Measurements from ENCODE around the gene PRKAB1.
"Not testable (repeated sequence)": the region's sequence is repeated elsewhere in the genome, so short reads cannot be mapped to it uniquely, and the experiment has no call there.

PRKAB1 gene

DNA sequence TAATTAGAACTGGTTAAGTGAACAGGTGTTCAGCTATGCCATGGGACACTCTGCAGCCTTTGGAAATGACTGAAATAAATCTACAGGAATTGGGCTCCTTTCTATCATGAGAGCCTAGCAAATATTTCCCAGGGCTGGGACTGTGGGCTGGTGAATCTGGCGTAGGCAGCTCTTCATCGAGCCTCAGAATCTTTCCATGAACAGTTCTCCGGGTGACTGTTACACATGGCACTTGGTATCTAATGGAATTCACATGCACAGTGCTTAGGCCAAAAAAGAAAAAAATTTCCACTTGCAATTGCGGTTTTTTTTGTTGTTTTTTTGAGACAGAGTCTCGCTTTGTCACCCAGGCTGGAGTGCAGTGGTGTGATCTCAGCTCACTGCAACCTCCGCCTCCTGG lies 32.1 kb downstream of the PRKAB1 start:
- no peaks in the 10 kb centered on the region for H3K9me3 ChIP-seq (ENCODE audit: control insufficient read depth, low read depth, low read length)
- H3K9ac ChIP-seq (ENCODE audit: low read length), result no peak overlapping the region
- H3K27ac ChIP-seq (ENCODE audit: low read length), result no peak overlapping the region
- no peaks in the 10 kb centered on the region for H3K4me1 ChIP-seq (ENCODE audit: control insufficient read depth, low read depth, low read length)
- no peak overlapping the region for H3K4me3 ChIP-seq (ENCODE audit: low read length)
- H3K36me3 ChIP-seq (ENCODE audit: control insufficient read depth, low read depth, low read length), result peaks cover 47% of the 10 kb centered on the region
- no peaks in the 10 kb centered on the region for H3K27me3 ChIP-seq (ENCODE audit: control insufficient read depth, insufficient read depth, low read length)

- Histone ChIP-seq H3K36me3 (ENCODE audit: control insufficient read depth, low read depth, low read length) (peaks cover 50% of the 10 kb centered on the region), H3K4me1 (ENCODE audit: control insufficient read depth, low read depth, low read length) (no peaks in the 10 kb centered on the region), H3K9ac (ENCODE audit: low read length) (no peak overlapping the region), H3K4me3 (ENCODE audit: low read length) (no peak overlapping the region), H3K27me3 (ENCODE audit: control insufficient read depth, insufficient read depth, low read length) (no peaks in the 10 kb centered on the region), H3K27ac (ENCODE audit: low read length) (no peak overlapping the region), H3K9me3 (ENCODE audit: control insufficient read depth, low read depth, low read length) (no peaks in the 10 kb centered on the region)
These were observed 36.3 kb downstream of the PRKAB1 start for GRCh38 chr12:119704065-119704747.

- Histone ChIP-seq H3K27me3 (ENCODE audit: control insufficient read depth, insufficient read depth, low read length) (no peaks in the 10 kb centered on the region), H3K4me1 (ENCODE audit: control insufficient read depth, low read depth, low read length) (no peaks in the 10 kb centered on the region), H3K9ac (ENCODE audit: low read length) (no peak overlapping the region), H3K4me3 (ENCODE audit: low read length) (no peak overlapping the region), H3K27ac (ENCODE audit: low read length) (no peak overlapping the region), H3K9me3 (ENCODE audit: control insufficient read depth, low read depth, low read length) (no peaks in the 10 kb centered on the region), H3K36me3 (ENCODE audit: control insufficient read depth, low read depth, low read length) (peaks cover 50% of the 10 kb centered on the region)
These were observed 37.2 kb downstream of the PRKAB1 start for GRCh38 chr12:119705182-119705581.

DNA sequence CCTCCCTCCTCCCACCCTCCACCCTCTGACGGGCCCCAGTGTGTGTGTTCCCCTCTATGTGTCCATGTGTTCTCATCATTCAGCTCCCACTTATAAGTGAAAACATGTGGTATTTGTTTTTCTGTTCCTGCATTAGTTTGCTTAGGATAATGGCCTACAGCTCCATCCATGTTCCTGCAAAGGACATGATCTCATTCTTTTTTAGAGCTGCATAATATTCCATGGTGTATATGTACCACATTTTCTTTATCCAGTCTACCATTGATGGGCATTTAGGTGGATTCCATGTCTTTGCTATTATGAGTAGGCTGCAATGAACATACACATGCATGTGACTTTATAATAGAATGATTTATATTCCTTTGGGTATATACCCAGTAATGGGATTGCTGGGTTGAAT lies 38.5 kb downstream of the PRKAB1 start:
- H3K9me3 ChIP-seq (ENCODE audit: control insufficient read depth, low read depth, low read length); H3K4me3 ChIP-seq (ENCODE audit: low read length); H3K4me1 ChIP-seq (ENCODE audit: control insufficient read depth, low read depth, low read length); H3K9ac ChIP-seq (ENCODE audit: low read length); H3K27me3 ChIP-seq (ENCODE audit: control insufficient read depth, insufficient read depth, low read length); H3K27ac ChIP-seq (ENCODE audit: low read length): not testable (repeated sequence)
- H3K36me3 ChIP-seq (ENCODE audit: control insufficient read depth, low read depth, low read length), result peaks cover 54% of the 10 kb centered on the region

GRCh38 chr12:119710374-119710964 lies 42.5 kb downstream of the PRKAB1 start:
- Histone ChIP-seq H3K27me3 (ENCODE audit: control insufficient read depth, insufficient read depth, low read length) (no peaks in the 10 kb centered on the region), H3K9me3 (ENCODE audit: control insufficient read depth, low read depth, low read length) (no peaks in the 10 kb centered on the region), H3K9ac (ENCODE audit: low read length) (no peak overlapping the region), H3K4me1 (ENCODE audit: control insufficient read depth, low read depth, low read length) (no peaks in the 10 kb centered on the region), H3K27ac (ENCODE audit: low read length) (no peak overlapping the region), H3K36me3 (ENCODE audit: control insufficient read depth, low read depth, low read length) (peaks cover 72% of the 10 kb centered on the region), H3K4me3 (ENCODE audit: low read length) (no peak overlapping the region)

DNA sequence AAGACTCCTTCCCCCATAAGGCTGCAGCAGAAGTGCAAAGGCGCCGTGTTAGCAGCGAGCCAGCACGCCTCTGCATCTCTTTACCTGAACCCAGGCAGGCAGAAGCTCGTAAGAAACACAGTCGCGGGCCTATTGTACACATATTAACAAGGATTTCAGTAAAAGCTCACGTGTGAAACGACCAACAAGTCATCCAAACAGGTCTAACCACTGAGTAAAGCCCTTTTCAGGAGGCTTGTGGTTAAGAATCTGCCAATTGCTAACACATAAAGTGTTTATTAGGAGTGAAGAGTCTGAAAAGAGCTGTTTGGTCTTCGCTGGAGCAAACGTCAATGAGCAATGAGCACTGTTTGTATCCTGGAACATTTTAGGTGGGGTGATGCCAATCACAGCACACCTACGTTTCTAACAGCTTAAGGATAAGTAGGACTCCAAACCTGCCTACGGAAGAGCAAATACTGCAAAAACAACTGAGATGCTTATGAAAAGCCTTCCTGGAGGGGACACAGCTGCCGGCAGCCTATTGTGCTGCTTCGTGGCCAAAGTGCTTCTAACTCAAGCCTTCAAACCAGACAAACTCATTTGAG lies 43.1 kb downstream of the PRKAB1 start:
- H3K4me1 ChIP-seq (ENCODE audit: control insufficient read depth, low read depth, low read length), result no peaks in the 10 kb centered on the region
- H3K4me3 ChIP-seq (ENCODE audit: low read length), result no peak overlapping the region
- H3K9me3 ChIP-seq (ENCODE audit: control insufficient read depth, low read depth, low read length), result no peaks in the 10 kb centered on the region
- H3K9ac ChIP-seq (ENCODE audit: low read length), result no peak overlapping the region
- H3K36me3 ChIP-seq (ENCODE audit: control insufficient read depth, low read depth, low read length), result peaks cover 74% of the 10 kb centered on the region
- no peak overlapping the region for H3K27ac ChIP-seq (ENCODE audit: low read length)
- no peaks in the 10 kb centered on the region for H3K27me3 ChIP-seq (ENCODE audit: control insufficient read depth, insufficient read depth, low read length)

DNA sequence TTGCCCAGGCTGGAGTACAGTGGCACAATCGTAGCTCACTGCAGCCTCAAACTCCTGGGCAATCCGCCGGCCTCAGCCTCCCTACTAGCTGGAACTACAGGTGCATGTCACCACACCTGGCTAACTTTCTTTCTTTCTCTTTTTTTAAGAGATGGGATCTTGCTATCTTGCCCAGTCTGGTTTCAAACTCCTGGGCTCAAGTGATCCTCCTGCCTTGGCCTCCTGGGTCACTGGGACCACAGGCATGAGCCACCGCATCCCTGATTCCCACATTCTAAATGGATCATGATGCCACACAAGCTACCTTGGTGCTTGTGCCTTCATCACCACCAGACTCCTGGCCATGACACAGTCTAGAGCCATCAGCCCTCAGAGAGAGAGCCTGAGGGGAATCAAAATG lies 43.8 kb downstream of the PRKAB1 start:
- Histone ChIP-seq H3K9me3 (ENCODE audit: control insufficient read depth, low read depth, low read length) (no peaks in the 10 kb centered on the region), H3K36me3 (ENCODE audit: control insufficient read depth, low read depth, low read length) (peaks cover 78% of the 10 kb centered on the region)

GRCh38 chr12:119712721-119713120 lies 44.8 kb downstream of the PRKAB1 start:
- Histone ChIP-seq H3K9me3 (ENCODE audit: control insufficient read depth, low read depth, low read length) (no peaks in the 10 kb centered on the region), H3K27me3 (ENCODE audit: control insufficient read depth, insufficient read depth, low read length) (no peaks in the 10 kb centered on the region), H3K4me1 (ENCODE audit: control insufficient read depth, low read depth, low read length) (no peaks in the 10 kb centered on the region), H3K4me3 (ENCODE audit: low read length) (no peak overlapping the region), H3K36me3 (ENCODE audit: control insufficient read depth, low read depth, low read length) (peaks cover 78% of the 10 kb centered on the region), H3K27ac (ENCODE audit: low read length) (no peak overlapping the region), H3K9ac (ENCODE audit: low read length) (no peak overlapping the region)

More for the DNA sequence above, 43.8 kb downstream of the PRKAB1 start:
- H3K4me1 ChIP-seq (ENCODE audit: control insufficient read depth, low read depth, low read length), result no peaks in the 10 kb centered on the region
- H3K9ac ChIP-seq (ENCODE audit: low read length), result no peak overlapping the region
- H3K27ac ChIP-seq (ENCODE audit: low read length), result no peak overlapping the region
- no peak overlapping the region for H3K4me3 ChIP-seq (ENCODE audit: low read length)
- H3K27me3 ChIP-seq (ENCODE audit: control insufficient read depth, insufficient read depth, low read length), result no peaks in the 10 kb centered on the region

DNA sequence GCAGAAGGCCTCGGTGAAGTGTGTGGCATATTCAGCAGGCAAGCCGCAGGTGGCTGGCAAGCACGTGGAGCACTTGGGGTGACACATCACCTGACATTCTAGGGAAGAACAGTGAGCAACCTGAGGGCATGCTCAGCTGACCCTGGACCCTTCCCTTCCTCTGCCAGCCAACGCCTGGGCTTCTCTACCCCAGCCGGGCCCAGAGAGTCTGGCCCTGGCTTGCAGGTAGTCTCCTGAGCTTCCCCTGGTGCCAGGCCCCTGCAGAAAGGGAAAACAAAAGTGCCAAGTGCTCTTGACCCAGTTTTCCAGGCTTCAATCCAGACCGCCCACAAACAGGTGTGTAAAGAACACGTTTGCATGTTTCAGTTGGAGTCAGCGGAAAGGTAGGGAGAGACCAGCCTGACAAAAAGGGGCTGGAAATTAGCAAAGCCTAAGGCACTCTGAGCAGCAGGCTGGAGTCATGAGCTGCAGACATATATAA lies 45.7 kb downstream of the PRKAB1 start:
- no peak overlapping the region for H3K4me3 ChIP-seq (ENCODE audit: low read length)
- H3K27ac ChIP-seq (ENCODE audit: low read length), result no peak overlapping the region
- no peaks in the 10 kb centered on the region for H3K9me3 ChIP-seq (ENCODE audit: control insufficient read depth, low read depth, low read length)
- no peaks in the 10 kb centered on the region for H3K27me3 ChIP-seq (ENCODE audit: control insufficient read depth, insufficient read depth, low read length)
- H3K4me1 ChIP-seq (ENCODE audit: control insufficient read depth, low read depth, low read length), result no peaks in the 10 kb centered on the region
- no peak overlapping the region for H3K9ac ChIP-seq (ENCODE audit: low read length)
- peaks cover 75% of the 10 kb centered on the region for H3K36me3 ChIP-seq (ENCODE audit: control insufficient read depth, low read depth, low read length)

- no peak overlapping the region for H3K27ac ChIP-seq (ENCODE audit: low read length)
- no peaks in the 10 kb centered on the region for H3K27me3 ChIP-seq (ENCODE audit: control insufficient read depth, insufficient read depth, low read length)
- no peaks in the 10 kb centered on the region for H3K4me1 ChIP-seq (ENCODE audit: control insufficient read depth, low read depth, low read length)
- H3K4me3 ChIP-seq (ENCODE audit: low read length), result no peak overlapping the region
- H3K9me3 ChIP-seq (ENCODE audit: control insufficient read depth, low read depth, low read length), result no peaks in the 10 kb centered on the region
- H3K9ac ChIP-seq (ENCODE audit: low read length), result no peak overlapping the region
- H3K36me3 ChIP-seq (ENCODE audit: control insufficient read depth, low read depth, low read length), result peaks cover 72% of the 10 kb centered on the region
These were observed 46.8 kb downstream of the PRKAB1 start for GRCh38 chr12:119714614-119715267.

DNA sequence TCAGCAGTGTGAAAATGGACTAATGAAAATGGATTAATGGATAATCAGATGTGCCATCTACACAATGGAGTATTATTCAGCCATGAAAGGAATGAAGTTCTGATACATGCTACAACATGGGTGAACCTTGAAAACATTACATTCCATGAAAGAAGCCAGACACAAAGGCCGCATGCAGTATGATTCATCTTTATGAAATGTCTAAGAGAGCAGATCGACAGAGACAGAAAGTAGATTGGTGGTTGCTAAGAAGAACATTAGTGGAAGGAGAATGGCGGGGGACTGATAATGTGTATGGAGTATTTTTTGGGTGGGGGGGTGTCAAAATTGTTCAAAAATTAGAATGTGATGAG lies 47.3 kb downstream of the PRKAB1 start:
- Histone ChIP-seq H3K27me3 (ENCODE audit: control insufficient read depth, insufficient read depth, low read length) (no peaks in the 10 kb centered on the region), H3K4me3 (ENCODE audit: low read length) (no peak overlapping the region), H3K4me1 (ENCODE audit: control insufficient read depth, low read depth, low read length) (no peaks in the 10 kb centered on the region), H3K9me3 (ENCODE audit: control insufficient read depth, low read depth, low read length) (no peaks in the 10 kb centered on the region), H3K36me3 (ENCODE audit: control insufficient read depth, low read depth, low read length) (peaks cover 72% of the 10 kb centered on the region), H3K27ac (ENCODE audit: low read length) (no peak overlapping the region), H3K9ac (ENCODE audit: low read length) (no peak overlapping the region)
